ENCODE measurements around the gene IPO9. TPM values are rescaled to one million over a fixed set of nuclear protein-coding genes. Genes with fewer than 3 reads are reported as not detected.

IPO9 gene
- total RNA-seq, 4 donors from 2014 or later, result 7.2 to 16.3 (median 10.3) TPM

DNA sequence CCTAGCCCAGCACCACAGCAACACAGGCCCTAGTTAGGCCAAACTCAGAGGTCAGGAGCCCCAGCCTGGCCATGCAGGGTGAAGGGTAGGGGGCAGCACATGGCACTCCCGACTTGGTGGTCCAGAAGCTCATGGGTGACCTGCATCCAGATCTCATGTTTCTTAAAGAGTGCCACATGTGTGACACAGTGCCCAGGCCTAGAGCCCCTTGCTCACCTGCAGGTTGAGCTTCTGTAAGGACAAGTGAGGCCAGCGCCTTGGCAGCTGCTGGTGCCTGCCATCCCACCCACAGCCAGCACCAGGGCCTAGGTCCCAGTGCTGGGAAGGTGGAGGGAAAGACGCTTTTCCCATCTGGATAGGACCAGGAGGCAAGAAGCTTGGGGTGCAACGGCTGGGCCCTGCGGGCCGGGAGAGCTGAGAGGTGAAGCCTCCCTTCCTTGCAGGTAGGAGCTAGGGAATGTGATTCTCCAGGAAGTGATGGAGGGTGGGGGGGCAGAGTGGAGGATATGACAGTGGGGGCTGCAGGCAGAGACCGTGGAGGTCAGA lies 66.2 kb downstream of the IPO9 start:
- Histone ChIP-seq H3K36me3 (no peaks in the 10 kb centered on the region), H3K27me3 (no peaks in the 10 kb centered on the region), H3K4me1 (peaks cover 34 to 42% of the 10 kb centered on the region in 2 donors), H3K9me3 (no peaks in the 10 kb centered on the region), H3K27ac (peak overlapping the region; percentile 90 to 98 (median 94)), H3K4me3 (no peak overlapping the region)
- in situ Hi-C loops (cut with MboI; ENCODE audit: low sequenced_read_pairs in 4 of 4) (loop anchor here in 3 of 4 donors (5.0 to 25.0 kb wide), 2 partner anchors 77 to 242 kb away; partner anchors contain the start of gene ARL8A (in 3 of the 3)), intact Hi-C loops (cut with DNase I; ENCODE audit: low total_unique reads) (no loop called here)
- DNase-seq, result no peak
- no peak for ATAC-seq
- TF ChIP-seq POLR2A (IDR thresholded peaks at IDR 0.05), result no peak
- no peak for TF ChIP-seq CTCF (IDR thresholded peaks at IDR 0.05 in 4 of 5, conservative IDR thresholded peaks at IDR 0.05 in 1 of 5)

- Histone ChIP-seq H3K9me3 (no peaks in the 10 kb centered on the region), H3K4me3 (no peak overlapping the region), H3K36me3 (no peaks in the 10 kb centered on the region), H3K27ac (peak overlapping the region; percentile 90 to 98 (median 94)), H3K4me1 (peaks cover 24 to 33% of the 10 kb centered on the region in 2 donors), H3K27me3 (no peaks in the 10 kb centered on the region)
- TF ChIP-seq POLR2A (IDR thresholded peaks at IDR 0.05) (no peak), CTCF (IDR thresholded peaks at IDR 0.05 in 4 of 5, conservative IDR thresholded peaks at IDR 0.05 in 1 of 5) (peak; percentile 90 to 98 (median 96))
- in situ Hi-C loops (cut with MboI; ENCODE audit: low sequenced_read_pairs in 4 of 4) (loop anchor here in 3 of 4 donors (5.0 to 25.0 kb wide), 2 partner anchors 76 to 241 kb away; partner anchors contain the start of gene ARL8A (in 3 of the 3)), intact Hi-C loops (cut with DNase I; ENCODE audit: low total_unique reads) (loop anchor here (1.0 to 2.0 kb wide), 3 partner anchors 18 to 76 kb away; partner anchors contain the start of gene LMOD1)
- DNase-seq (peak; percentile 76 to 89), ATAC-seq (peak; percentile 85 to 86)
Measured at GRCh38 chr1:201895913-201896807, 67.2 kb downstream of the IPO9 start.

DNA sequence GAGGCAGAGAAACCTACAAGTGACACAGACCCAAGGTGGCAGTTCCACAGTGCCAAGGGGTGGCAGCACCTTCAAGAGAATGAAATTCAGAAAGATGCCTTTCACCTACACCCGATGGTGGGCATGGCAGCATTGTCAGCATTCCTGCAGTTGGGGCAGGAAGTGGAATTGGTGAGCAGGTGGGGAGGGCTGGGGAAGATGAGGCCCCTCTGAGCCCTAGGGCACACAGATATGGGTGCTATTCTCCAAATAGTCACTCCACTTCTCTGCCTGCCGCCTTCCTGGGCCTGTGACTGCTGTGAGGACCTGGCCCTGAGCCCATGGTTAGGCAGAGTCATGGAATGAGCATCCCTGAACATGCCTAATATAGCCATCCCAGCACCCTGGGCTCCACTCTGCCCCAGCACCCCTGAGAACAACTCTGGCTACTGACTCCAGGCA lies 68.0 kb downstream of the IPO9 start:
- no peak for DNase-seq
- in situ Hi-C loops (cut with MboI; ENCODE audit: low sequenced_read_pairs in 4 of 4), result loop anchor here in 3 of 4 donors (5.0 to 25.0 kb wide), 2 partner anchors 75 to 240 kb away; partner anchors contain the start of gene ARL8A (in 3 of the 3)
- TF ChIP-seq CTCF (IDR thresholded peaks at IDR 0.05 in 4 of 5, conservative IDR thresholded peaks at IDR 0.05 in 1 of 5) (no peak), POLR2A (IDR thresholded peaks at IDR 0.05) (no peak)
- Histone ChIP-seq H3K4me3 (no peak overlapping the region), H3K36me3 (no peaks in the 10 kb centered on the region), H3K9me3 (no peaks in the 10 kb centered on the region), H3K4me1 (peaks cover 16 to 26% of the 10 kb centered on the region in 2 donors), H3K27me3 (no peaks in the 10 kb centered on the region), H3K27ac (peak overlapping the region; percentile 90 to 98 (median 94))
- intact Hi-C loops (cut with DNase I; ENCODE audit: low total_unique reads), result loop anchor here (1.0 to 2.0 kb wide), 3 partner anchors 19 to 75 kb away; partner anchors contain the start of gene LMOD1
- no peak for ATAC-seq

DNA sequence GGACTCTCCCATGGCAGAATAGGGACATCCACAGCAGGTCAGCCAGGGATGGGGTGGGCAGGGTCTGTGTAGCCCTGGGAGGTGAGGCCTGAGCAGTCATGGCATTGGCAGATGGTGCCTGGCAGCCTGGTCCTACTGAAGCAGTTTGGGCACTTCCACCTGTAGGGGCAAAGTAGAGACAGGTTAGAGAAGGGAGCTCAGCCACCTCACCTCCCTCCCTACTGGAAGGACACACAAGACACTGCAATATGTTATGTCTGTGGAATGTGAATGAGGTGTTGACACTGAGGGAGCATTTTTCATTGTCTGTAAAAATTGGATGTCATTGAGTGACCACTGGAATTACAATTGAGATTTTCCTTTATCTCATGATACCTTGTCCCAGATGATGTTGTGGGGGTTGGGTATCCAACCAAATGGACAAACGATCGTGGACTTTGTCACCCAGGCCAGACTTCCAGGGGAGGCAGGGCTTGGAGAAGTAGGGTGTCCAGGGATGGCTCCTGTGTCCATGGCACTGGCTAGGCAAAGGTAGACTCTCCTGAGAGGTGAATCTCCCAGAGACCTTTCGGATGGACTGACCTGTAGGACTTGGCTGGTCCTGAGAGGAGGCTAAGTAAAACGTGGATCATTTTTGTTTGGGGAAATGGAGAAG lies 69.4 kb downstream of the IPO9 start:
- Histone ChIP-seq H3K27ac (peak overlapping the region in 2 of 4 donors; percentile 97 to 98), H3K27me3 (no peaks in the 10 kb centered on the region), H3K36me3 (no peaks in the 10 kb centered on the region), H3K4me1 (peaks cover 13 to 29% of the 10 kb centered on the region in 2 donors), H3K4me3 (no peak overlapping the region), H3K9me3 (no peaks in the 10 kb centered on the region)
- in situ Hi-C loops (cut with MboI; ENCODE audit: low sequenced_read_pairs in 4 of 4), result loop anchor here in 3 of 4 donors (5.0 to 25.0 kb wide), 2 partner anchors 74 to 239 kb away; partner anchors contain the start of gene ARL8A (in 3 of the 3)
- no peak for TF ChIP-seq CTCF (IDR thresholded peaks at IDR 0.05 in 4 of 5, conservative IDR thresholded peaks at IDR 0.05 in 1 of 5)
- no peak for TF ChIP-seq POLR2A (IDR thresholded peaks at IDR 0.05)
- DNase-seq (no peak), ATAC-seq (no peak)
- intact Hi-C loops (cut with DNase I; ENCODE audit: low total_unique reads), result no loop called here

Measured in gastrocnemius medialis (tissue), 4 donors.